H4 (cell line): Measurements from ENCODE around the gene CREG1. TPM values are rescaled to one million over a fixed set of nuclear protein-coding genes. Genes with fewer than 3 reads are reported as not detected.

ENCODE experiments used
- DNase-seq: peaks from one replicate; pipeline ENCODE4 v3.0.0-alpha.2; 2015; ENCODE audit warnings: low spot score
- total RNA-seq: library from RNA; depleted of rRNA; stranded (reverse); fragments of >200 nt; shearing (Covaris generic); gene quantifications from 2 replicates; pipeline ENCODE4 v1.2.3, GENCODE V29; 2014

Gene CREG1
- total RNA-seq, 1 experiment from 2014 or later = 160 TPM

DNA sequence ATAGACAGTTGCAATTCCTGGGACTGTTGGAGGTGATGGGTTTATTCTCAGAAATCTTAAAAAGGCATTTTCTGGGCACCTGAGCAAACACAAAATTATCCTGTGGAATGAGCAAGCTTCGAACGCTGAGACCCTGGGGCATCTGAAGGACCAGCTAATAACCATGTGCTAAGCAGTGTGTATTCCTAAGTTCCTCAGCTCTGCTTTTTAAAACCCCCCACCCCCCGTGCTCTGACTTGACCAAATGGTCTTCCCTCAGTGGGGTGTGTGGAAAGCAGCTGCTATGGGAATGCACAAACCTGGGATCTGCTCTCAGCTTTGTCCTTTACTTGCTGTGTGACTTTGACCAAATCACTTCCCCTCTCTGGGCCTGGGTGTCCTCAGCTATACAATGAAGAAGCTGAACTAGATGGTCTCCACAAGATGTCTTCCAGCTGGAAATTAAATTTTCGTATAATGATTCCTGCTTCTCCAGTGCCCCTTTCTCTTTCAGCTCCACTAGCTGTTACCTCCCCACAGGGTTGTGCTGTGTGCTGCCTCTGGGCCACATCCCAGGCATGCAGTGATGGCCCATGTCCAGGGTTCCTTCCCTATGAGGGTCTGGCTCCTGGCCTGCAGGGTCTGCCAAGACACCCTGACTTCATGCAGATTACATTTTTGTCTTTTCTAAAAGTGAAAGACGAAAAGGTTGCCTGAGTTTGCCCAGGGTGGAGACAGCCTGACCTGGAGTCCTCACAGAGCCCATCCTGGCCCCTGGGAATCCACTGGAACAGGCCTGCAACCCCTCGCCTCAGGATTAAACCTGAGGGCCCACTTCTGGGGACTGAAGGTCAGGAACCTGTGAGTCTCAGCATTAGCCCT lies 20.4 kb downstream of the CREG1 start:
- DNase-seq = no peak

DNA sequence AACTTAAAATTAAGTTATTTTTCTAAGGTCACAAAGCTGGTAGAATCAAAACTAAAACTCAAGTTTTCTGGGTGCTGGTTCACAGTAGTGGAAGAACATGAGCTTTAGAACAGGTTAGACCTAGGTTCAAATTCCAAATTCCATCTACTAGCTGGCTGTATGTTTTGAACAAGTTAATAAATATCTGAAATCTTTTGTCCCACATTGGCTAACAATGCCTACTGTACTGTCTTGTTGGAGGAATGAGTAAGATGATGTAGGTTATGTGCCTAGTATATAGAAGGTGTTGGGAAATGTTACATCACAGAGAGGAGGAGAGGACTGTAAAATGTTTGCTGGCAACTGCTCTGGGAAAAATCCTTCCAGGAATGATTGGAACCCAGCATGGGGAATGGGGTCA lies 21.2 kb downstream of the CREG1 start:
- DNase-seq = no peak

DNA sequence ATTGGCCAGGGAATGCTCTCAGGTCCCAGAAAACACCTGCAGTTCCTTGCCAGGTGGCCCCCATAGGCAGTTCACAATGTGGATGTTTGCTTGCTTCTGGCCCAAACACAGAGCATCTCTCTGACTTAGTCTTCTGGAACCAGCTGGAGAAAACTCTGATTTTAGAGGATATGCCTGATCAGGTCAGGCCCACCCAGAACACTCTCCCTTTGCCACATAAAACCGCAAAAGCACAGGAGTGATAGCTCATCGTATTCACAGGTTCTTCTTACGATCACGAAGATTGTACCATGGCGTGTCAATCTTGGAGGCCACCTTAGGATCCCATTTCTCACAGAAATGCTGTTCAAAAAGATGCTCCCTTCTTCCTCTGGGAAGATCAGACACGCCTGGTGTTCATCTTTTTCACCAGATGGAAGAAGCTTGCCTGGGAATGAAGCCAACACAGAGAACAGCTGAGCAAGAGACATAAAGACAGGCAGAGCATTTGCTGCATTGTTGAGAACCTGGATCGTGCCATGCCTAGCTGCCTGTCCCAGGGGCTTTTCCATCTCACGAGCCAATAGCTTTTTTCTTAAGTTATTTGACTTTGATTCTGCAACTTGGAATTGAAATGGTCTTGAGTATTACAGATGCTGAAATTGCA lies 23.6 kb downstream of the CREG1 start:
- DNase-seq = no peak

DNA sequence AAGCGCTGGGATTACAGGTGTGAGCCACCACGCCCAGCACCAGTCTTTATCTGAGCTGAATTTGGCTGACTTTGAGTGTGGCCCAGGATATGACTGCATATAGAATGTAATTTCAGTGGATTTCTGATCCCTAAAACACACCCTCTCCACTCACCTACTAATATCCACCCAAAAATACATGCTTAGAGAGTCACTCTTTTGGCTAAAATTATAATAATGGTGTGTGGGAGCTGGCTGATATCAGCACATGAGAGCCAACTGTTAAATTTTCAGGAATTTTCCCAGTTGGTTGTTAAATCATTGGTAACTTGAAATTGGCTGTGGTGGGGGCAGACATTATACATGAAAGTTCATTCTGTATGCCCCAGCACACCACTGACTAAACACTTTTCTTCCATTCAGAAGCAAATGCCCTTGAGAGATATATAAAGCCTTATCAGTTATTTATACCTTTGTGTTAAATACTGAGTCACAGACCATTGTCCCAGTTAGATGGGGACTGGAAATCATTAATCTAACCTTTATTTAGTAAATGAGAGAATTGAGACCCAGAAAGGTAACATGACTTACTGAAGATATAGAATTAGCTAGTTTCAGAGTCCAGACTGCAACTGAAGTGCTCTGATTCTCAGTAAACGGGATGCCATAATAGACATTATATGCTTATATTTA lies 25.4 kb downstream of the CREG1 start:
- DNase-seq = no peak

DNA sequence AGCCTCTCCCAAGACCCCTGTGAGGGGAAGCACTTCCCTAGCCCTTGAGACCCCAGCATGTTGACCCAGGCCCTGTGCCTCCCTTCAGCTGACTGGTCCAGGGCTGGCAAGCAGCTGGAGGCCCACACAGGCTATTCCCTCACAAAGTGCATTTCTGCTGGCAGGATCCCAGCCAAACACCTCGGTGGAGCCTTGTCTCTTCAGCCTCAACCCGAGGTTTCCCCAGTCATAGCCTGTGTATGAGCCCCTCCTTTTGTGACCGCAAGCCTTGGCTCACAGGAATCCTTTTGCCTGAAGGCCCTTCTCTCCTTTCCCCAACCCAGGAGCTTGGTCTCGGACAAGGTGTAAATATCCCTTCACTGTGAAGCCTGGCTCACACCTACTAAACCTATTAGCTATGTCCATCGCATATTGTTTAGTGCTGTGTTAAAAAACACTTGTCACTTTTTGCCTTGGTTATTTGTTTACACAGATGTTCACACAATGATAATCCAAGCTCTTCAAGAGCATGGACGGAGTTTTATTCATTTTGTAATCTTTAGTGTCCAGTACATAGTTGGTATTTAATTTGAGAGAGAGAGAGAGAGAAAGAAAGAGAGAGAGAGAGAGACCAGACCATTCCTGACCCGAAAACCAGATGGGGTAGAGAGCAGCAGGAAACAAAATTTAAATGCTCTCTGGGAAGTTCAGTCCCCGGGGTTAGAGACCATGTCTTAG lies 26.7 kb downstream of the CREG1 start:
- DNase-seq = no peak

DNA sequence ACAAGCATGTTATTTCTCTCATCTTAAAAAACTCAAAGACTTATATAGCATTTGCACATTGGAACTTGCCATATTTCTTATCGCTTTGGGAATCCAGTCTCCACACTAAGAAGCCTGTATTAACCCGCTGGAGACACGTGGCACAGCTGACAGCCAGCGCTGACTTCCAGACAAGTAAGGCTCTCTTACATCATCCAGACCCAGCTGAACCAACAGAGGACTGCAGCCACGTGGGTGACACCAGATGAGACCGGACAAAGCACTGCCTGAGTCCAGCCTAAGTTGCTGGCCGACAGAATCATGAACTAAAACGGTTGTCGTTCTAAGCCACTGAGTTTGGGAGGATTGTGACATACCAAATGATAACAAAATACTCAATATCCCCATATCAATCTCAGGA lies 28.9 kb downstream of the CREG1 start:
- no peak for DNase-seq

DNA sequence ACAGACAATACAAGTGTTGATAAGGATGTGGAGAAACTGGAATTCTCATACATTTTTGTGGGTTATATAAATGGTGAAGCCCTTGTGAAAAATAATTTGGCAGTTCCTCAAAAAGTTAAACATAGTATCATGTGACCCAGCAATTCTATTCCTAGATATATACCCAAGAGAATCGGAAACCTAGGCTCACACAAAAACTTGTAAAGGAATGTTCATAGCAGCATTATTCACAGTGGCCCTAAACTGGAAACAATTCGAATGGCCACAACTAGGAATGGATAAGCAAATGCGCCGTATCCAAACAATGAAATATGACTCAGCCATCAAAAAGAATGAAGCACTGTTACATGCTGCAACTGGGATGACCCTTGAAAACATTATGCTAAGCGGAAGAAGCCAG lies 31.3 kb downstream of the CREG1 start:
- DNase-seq = peak; percentile 35

DNA sequence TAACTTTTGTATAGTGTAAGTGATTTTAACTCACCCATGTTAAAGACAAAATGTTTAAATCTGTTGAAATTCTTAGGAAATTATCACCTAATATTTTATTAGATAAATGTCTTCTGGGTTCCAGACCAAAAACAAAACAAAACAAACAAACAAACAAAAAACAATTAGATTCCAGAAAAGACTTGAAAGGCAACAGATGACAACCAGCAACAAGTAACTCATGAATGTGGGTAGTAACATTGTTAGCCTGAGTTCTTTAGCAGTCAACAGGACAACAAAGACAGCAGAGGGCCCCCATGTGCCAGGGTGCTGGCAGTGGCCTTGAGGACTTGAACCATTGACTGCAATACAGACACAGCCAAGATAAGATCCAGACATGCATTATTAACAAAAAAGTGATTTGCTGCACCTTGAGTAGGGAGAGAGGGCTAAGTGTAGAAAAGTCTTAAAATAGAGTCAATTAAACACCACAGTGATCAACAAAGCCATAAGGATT lies 32.8 kb downstream of the CREG1 start:
- no peak for DNase-seq

DNA sequence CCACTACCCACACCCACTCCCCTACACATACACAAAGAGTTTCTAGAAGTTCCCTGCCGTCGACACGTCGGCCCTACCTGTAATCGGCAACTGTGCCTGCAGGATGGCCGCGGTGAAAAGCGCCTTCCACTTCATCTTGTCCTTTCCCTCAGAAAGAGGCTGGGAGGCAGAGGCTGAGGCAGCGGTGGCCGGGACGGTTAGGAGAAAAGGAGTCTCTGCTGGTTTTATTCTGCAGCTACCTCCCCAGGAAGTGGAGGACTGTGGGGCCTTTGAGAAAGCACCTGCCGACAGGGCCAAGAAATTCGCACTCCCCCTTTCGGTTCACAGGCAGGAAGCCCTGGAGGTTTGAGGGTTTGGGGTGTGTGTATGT lies 35.2 kb downstream of the CREG1 start, which contains the start of gene CD247:
Gene CD247, minus strand, starts transcription at position 199 of the 370 bp plus-strand sequence. Its CDS starts 64 bp downstream, at position 135.
- no peak for DNase-seq

DNA sequence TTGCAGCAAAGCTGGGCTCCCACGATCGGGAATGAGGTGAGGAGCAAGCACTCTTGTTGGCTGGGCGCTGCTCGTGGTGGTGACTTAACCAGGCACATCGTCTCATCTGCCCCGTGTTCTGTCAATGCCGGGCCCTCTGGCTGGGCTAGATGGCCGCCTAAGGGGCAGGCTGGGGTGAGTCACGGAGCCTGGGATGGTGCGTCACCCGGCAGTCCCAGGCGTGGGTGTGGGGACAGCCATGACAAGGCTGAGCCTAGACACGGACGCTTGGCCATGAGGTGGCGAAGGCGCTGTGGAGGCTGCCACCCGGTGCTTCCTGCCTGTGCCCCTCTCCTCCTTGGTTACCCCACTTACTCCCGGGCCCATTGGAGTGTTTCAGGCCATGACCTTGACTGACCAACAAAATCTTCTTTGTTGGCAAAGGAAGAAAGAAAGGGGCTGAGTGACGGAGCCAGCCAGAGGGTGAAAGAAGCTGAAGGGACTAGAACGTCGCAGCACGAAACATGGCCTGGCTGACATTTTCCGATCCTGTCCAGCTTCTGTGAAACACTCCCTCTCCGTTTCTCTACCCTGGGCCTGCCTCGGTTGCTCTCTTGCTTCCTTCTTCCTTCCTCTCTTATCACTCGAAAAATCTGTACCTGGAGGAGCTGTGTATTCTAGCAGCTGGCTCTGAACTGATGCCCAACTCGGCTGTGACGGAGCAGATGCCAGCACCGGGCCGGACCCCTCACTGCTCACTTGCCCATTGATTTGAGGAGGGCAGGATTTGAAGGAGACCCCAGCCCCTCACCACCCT lies 35.8 kb downstream of the CREG1 start:
- DNase-seq = peak; percentile 58

DNA sequence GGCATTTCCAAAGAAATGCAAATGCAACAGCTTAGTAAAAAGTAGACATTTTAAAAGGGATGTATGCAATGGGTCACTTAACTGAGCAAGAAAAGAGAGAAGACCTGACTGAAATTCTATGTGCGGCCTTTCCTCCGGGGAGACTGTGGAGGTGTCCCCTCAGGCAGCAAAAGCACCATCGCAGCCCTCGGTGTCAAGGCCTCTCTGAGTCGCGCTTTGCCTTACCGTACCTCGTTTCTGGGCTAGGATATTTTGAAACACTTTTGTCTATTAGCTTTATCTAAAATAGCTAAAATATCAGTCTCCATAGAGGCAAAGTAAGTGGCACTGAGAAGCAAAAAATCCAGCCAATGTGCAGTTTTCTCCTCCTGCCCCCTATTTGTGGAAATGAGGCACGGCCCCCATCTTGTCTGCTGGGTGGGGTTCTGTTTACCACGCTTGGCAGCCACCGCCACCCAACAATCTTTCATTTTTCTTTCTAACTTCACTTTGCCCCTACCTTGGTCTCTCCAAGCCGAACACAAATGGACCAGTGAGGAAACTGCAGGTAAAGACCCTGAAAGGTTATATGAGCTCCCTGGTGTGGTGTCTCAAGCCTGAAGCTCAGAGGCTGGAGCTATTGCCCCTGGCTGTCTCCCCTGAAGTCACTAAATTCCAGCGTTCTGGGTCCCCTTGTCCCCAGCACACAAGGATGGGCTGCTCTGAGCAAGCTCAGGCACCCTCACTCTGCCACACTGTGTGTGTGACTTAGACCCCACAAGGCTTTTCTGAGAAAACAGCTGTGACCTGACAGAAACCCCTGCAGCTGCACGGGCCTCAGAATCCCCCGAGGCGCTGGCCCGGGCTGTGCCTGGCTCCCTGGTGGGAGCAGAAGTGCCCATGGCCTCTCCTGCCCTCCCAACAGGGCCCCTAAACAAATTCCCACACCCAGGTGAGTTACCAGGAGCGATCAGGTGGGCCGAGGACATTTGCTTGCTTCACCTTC lies 36.9 kb downstream of the CREG1 start:
- DNase-seq = no peak

DNA sequence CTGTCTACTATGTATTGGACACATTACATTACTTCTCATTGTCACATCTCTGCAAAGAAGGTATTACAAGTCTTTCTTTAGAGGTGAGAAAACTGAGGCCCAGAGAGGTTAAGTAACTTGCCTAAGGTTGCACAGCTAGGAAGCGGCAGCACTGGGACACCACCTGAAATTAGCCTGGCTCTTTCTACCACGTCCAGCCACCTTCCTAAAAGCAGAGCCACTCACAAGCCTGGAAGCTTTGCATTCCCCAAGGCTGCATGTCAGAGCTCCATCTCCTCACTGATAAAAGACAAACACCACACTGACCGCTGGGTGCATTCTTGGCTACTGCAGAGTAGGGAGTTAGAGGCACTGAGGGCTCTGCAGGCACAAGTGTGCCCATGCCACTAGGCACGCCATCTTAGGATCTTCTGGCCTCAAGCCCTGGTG lies 37.7 kb downstream of the CREG1 start:
- no peak for DNase-seq

DNA sequence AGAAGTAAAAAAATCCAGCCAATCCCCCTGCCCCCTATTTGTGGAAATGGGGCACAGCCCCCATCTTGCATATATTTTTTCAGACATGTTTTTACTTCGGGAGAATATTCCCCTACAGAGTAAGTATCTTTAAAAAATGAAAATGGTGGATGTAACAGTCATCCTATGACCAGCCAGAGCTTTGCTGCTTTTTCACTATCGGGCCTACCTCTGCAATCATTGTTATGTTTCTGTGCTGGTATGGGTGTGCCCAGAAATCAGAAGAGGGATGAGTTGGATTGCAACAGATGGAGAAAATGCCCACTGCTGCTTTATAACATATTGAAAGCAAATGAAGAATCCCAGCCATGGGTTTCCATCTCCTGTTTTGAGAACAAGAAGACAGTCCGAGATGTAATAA lies 38.1 kb downstream of the CREG1 start:
- DNase-seq = no peak

DNA sequence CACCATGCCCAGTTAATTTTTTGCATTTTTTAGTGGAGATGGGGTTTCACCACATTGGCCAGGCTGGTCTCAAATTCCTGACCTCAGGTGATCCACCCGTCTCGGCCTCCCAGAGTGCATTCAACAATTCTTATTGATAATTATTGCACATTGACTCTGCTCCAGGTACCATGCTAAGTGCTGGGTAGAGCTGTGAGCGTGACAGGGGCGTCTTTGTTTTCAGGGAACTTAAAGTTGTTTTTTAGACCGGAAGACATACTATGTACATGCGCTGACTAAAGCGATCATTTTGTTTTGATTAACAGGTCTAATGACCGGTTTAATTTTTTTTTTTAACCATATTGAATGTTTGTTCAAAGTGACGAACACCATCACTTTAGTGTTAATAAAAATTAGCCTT lies 39.3 kb downstream of the CREG1 start:
- no peak for DNase-seq

DNA sequence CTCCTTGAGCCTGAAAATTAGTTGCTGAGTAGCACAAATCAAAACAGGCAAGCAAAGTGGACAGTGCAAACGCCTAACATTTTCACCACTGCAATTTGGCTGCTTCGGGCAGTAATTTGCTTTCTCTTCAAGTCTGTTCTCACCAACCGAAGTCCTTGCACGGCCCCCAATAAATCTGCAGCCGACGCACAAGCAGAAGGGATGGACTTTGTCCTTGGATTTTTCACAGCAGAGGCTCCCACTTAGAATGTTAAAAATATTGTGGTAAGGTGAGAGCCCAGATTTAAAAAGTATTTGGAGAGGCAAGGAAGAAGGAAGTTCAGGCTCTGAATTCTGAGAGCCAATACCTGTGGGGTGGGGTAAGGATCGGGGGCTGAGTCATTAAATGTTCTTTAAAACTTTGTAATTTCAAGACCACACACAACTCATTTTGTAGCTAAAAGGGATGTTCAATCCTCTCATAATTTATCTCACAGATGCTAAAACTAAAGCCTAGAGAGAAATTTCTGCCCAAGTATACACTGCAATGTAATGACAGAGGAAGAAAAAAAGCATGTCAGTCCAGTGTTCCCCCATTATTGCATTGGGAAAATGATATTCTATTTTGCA lies 41.4 kb downstream of the CREG1 start:
- no peak for DNase-seq

DNA sequence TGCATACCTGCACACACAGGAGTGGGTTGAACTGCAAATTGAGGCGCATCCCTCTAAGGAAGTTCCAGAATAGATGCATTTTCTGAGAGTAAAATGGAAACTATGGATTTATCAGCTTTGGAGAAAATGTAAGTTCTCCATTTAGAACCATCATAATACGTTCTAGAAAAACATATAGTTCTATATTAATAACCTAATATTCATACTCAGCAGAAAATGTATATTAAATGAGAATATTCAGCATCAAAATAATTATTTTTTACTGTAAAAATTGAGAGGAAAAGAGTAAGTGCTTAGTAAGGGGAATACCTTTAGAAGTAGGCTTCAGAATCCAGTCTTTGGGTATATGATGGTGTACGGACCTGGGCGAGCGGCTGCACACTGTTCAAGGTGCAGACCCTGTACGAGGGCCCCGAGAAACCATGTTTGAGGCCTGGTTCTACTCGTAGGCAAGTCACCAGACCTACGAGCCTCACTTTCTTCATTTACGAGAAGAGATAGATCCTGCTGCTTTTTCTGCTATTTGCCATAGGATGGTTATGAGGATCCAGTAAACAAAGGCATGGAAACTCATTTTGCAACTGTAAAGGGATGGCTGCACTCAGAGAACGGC lies 42.1 kb downstream of the CREG1 start:
- no peak for DNase-seq

DNA sequence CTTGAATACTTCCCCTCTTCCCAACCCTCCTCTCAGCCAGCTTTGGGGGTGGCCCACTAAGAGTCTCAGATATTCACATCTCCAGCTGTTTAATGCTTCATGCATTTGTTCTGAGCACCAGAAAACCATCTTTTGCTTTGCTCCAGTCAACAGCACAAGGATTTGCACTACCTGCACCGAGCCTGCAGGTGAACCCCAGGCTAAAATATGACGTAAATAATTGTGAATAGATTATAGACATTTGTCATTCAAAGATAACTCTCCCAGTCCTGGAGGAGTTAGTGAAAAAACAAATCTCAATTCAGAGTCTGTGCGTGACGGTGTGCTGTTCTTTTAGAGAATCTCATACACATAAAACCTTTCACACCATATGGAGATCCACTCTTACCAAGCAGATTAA lies 42.7 kb downstream of the CREG1 start:
- no peak for DNase-seq

DNA sequence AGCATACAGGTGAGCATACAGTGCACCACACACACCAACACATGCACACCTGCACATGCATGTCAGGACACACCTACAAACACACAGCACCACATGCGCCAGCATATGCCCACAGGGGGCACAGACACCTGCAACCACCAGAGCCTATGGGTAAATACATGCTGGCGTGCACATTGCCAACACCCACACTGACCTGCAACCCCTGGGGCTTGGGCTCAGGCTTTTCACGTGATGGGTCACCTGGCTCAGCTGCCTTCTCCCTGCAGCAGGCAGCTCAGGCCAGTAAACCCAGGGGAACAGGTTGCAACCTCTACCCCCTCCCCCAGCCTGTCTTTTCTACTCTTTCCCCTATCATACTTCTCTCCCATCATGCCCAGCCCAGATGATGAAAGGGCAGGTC lies 43.3 kb downstream of the CREG1 start:
- no peak for DNase-seq

DNA sequence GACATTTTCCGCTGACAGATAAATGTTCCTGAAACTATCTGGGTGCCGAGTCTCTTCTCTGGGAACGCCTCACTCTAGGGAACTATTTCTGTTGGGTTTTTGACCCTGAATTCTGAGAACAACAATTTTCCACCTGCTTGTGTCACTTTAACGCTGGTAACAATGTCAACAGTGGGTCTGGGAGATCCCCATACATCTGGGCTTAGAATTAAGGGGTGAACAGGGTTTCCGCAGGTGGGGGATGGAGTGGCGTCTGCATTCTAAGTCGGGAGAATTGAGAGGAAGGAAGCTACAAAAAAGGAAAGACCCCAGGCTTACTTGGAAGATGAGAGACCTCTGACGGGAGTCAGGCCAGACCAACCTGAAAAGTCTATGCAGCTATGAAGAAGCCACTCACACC lies 44.0 kb downstream of the CREG1 start:
- no peak for DNase-seq
